ENCODE data around the gene MAST2.
"Not testable (repeated sequence)": the region's sequence is repeated elsewhere in the genome, so short reads cannot be mapped to it uniquely, and the experiment has no call there.

- not testable (repeated sequence) for TF ChIP-seq CTCF, POLR2AphosphoS5 (IDR thresholded peaks at IDR 0.05)
These were observed 68.9 kb downstream of the MAST2 start for GRCh38 chr1:45872173-45872801.

Data from prostate gland (tissue), 2 donors.